IMR-90 (cell line): Measurements from ENCODE around the gene MYBPC3. TPM values are rescaled to one million over a fixed set of nuclear protein-coding genes. Genes with fewer than 3 reads are reported as not detected.

ENCODE experiments used
- ATAC-seq: fragments of 200-7000 bp; cut with Tn5 transposase; 2 replicates; pipeline ENCODE4 v1.9.1; 2020; ENCODE audit warnings: low read depth, mild to moderate bottlenecking, moderate library complexity
- BruUV-seq: library from RNA; stranded (reverse); fragments of 400-500 nt; replicated peaks from 2 replicates; lab custom pipeline; 2021; lab: Mats Ljungman, UMichigan
- CTCF ChIA-PET: fragments of 300-600 bp; formaldehyde crosslinking; extraction: SDS; loops from one replicate; lab custom pipeline; 2021; ENCODE audit warnings: antibody characterized with exemption; lab: Yijun Ruan, JAX
- POLR2A ChIA-PET: fragments of 300-600 bp; sonication (Branson Sonifier 250); formaldehyde crosslinking; loops from one replicate; lab custom pipeline; 2022; ENCODE audit warnings: antibody characterized with exemption; ENCODE audit not compliant: unreplicated experiment; lab: Charles Lee
- DNase-seq: peaks from one replicate; pipeline ENCODE4 v3.0.0; 2013
- H2AFZ ChIP-seq: replicated peaks from 2 replicates; pipeline ENCODE3; 2013; ENCODE audit warnings: low read length, mild to moderate bottlenecking; ENCODE audit not compliant: poor library complexity
- H2AK5ac ChIP-seq: 2 replicates; pipeline ENCODE4 v1.6.1; 2013; ENCODE audit warnings: low read depth, low read length, inconsistent platforms
- H2AK9ac ChIP-seq: replicated peaks from 2 replicates; pipeline ENCODE3; 2013; ENCODE audit warnings: mild to moderate bottlenecking, low read depth, low read length, moderate library complexity; ENCODE audit not compliant: poor library complexity
- H2BK120ac ChIP-seq: 2 replicates; pipeline ENCODE4 v1.6.1; 2013; ENCODE audit warnings: low read depth, low read length, inconsistent platforms
- H2BK15ac ChIP-seq: 3 replicates; pipeline ENCODE4 v1.6.1; 2013; ENCODE audit warnings: low read depth, low read length, inconsistent platforms
- H2BK20ac ChIP-seq: 2 replicates; pipeline ENCODE4 v1.6.1; 2013; ENCODE audit warnings: low read depth, mild to moderate bottlenecking, inconsistent platforms, low read length, moderate library complexity
- H2BK5ac ChIP-seq: 2 replicates; pipeline ENCODE4 v1.6.1; 2013; ENCODE audit warnings: mild to moderate bottlenecking, low read depth, low read length, inconsistent platforms; ENCODE audit not compliant: poor library complexity, severe bottlenecking
- H3K14ac ChIP-seq: replicated peaks from 2 replicates; pipeline ENCODE4 v1.6.1; 2013; ENCODE audit warnings: low read depth, low read length, inconsistent platforms
- H3K18ac ChIP-seq: 2 replicates; pipeline ENCODE4 v1.6.1; 2013; ENCODE audit warnings: low read depth, low read length, control low read depth
- H3K23ac ChIP-seq: 2 replicates; pipeline ENCODE4 v1.6.1; 2013; ENCODE audit warnings: low read depth, low read length, inconsistent platforms
- H3K27ac ChIP-seq: 2 replicates; pipeline ENCODE4 v1.5.1; 2013; ENCODE audit warnings: mild to moderate bottlenecking, control low read depth, low read length; ENCODE audit not compliant: insufficient read depth
- H3K27me3 ChIP-seq: 2 replicates; pipeline ENCODE4 v1.6.1; 2013; ENCODE audit warnings: low read length; ENCODE audit not compliant: control insufficient read depth, insufficient read depth
- H3K36me3 ChIP-seq: 2 replicates; pipeline ENCODE4 v1.6.1; 2013; ENCODE audit warnings: low read length, mixed read lengths; ENCODE audit not compliant: control insufficient read depth, insufficient read depth
- H3K4ac ChIP-seq: 2 replicates; pipeline ENCODE4 v1.6.1; 2013; ENCODE audit warnings: low read depth, low read length, inconsistent platforms
- H3K4me1 ChIP-seq: 2 replicates; pipeline ENCODE4 v1.6.1; 2013; ENCODE audit warnings: low read length, mixed read lengths; ENCODE audit not compliant: control insufficient read depth, insufficient read depth
- H3K4me2 ChIP-seq: 2 replicates; pipeline ENCODE4 v1.6.1; 2013; ENCODE audit warnings: low read depth, mild to moderate bottlenecking, control low read depth, low read length, moderate library complexity
- H3K4me3 ChIP-seq: 2 replicates; pipeline ENCODE4 v1.5.1; 2013; ENCODE audit warnings: low read depth, mild to moderate bottlenecking, control low read depth, low read length, moderate library complexity; ENCODE audit not compliant: insufficient read depth
- H3K56ac ChIP-seq: 2 replicates; pipeline ENCODE4 v1.6.1; 2013; ENCODE audit warnings: low read length, inconsistent platforms; ENCODE audit not compliant: insufficient read depth; ENCODE audit errors: extremely low read depth
- H3K79me1 ChIP-seq, 2 experiments: 2 replicates each; pipeline ENCODE4 v1.6.1; 2013; ENCODE audit warnings: low read length in 2 of 2, inconsistent platforms in 1 of 2, low read depth in 1 of 2
- H3K9ac ChIP-seq: 2 replicates; pipeline ENCODE4 v1.6.1; 2013; ENCODE audit warnings: low read depth, low read length, control low read depth
- H3K9me1 ChIP-seq: 2 replicates; pipeline ENCODE4 v1.6.1; 2013; ENCODE audit warnings: low read length, inconsistent platforms; ENCODE audit not compliant: insufficient read depth
- H3K9me3 ChIP-seq: 2 replicates; pipeline ENCODE4 v1.6.1; 2013; ENCODE audit warnings: low read length; ENCODE audit not compliant: control insufficient read depth, insufficient read depth
- H4K20me1 ChIP-seq: 2 replicates; pipeline ENCODE4 v1.6.1; 2013; ENCODE audit warnings: low read length, inconsistent platforms; ENCODE audit not compliant: insufficient read depth
- H4K5ac ChIP-seq: 2 replicates; pipeline ENCODE4 v1.6.1; 2013; ENCODE audit warnings: mild to moderate bottlenecking, low read depth, low read length, control low read depth
- H4K8ac ChIP-seq, 2 experiments: 2 replicates each; pipeline ENCODE4 v1.6.1; 2013; ENCODE audit warnings: low read depth in 2 of 2, low read length in 2 of 2, control low read depth in 1 of 2, inconsistent platforms in 1 of 2
- H4K91ac ChIP-seq: 2 replicates; pipeline ENCODE4 v1.6.1; 2013; ENCODE audit warnings: low read depth, low read length, inconsistent platforms; ENCODE audit not compliant: insufficient read depth
- BHLHE40 ChIP-seq: fragments of 150-350 bp; IDR thresholded peaks from 2 replicates; pipeline ENCODE4 v1.6.1; 2016; ENCODE audit warnings: mild to moderate bottlenecking, low read depth, low read length
- CEBPB ChIP-seq: IDR thresholded peaks from 2 replicates; pipeline ENCODE4 v1.6.1; 2012; ENCODE audit warnings: low read depth, low read length, improper control_type of control experiment
- CHD1 ChIP-seq: IDR thresholded peaks from 2 replicates; pipeline ENCODE4 v1.6.1; 2012; ENCODE audit warnings: low read depth, low read length, improper control_type of control experiment
- CTCF ChIP-seq: conservative IDR thresholded peaks from 2 replicates; pipeline ENCODE4 v1.5.1; 2012; ENCODE audit warnings: mild to moderate bottlenecking, low read depth, low read length, improper control_type of control experiment
- MAZ ChIP-seq: IDR thresholded peaks from 2 replicates; pipeline ENCODE4 v1.6.1; 2012; ENCODE audit warnings: low read depth, mild to moderate bottlenecking, low read length, improper control_type of control experiment, moderate library complexity, borderline replicate concordance
- MXI1 ChIP-seq: IDR thresholded peaks from 2 replicates; pipeline ENCODE4 v1.6.1; 2012; ENCODE audit warnings: low read depth, mild to moderate bottlenecking, low read length, moderate library complexity, borderline replicate concordance
- NFE2L2 ChIP-seq: fragments of 150-350 bp; IDR thresholded peaks from 2 replicates; pipeline ENCODE4 v1.6.1; 2016; ENCODE audit warnings: low read depth, mild to moderate bottlenecking, low read length
- POLR2A ChIP-seq: IDR thresholded peaks from 2 replicates; pipeline ENCODE4 v1.6.1; 2012; ENCODE audit warnings: mild to moderate bottlenecking, low read depth, low read length
- RAD21 ChIP-seq: IDR thresholded peaks from 2 replicates; pipeline ENCODE4 v1.6.1; 2012; ENCODE audit warnings: low read length, improper control_type of control experiment
- RFX5 ChIP-seq: IDR thresholded peaks from 2 replicates; pipeline ENCODE4 v1.8.0; 2012; ENCODE audit warnings: low read depth, mild to moderate bottlenecking, low read length, moderate library complexity
- SMC3 ChIP-seq: fragments of 150-350 bp; IDR thresholded peaks from 2 replicates; pipeline ENCODE4 v1.6.1; 2016; ENCODE audit warnings: low read depth, mild to moderate bottlenecking, antibody characterized with exemption, low read length, moderate library complexity
- WGBS, 2 experiments: methylation state at CpG; one replicate each; pipeline versions ENCODE4 v1.1.5 to v1.1.7; 2013; ENCODE audit warnings: missing lambda C conversion rate in 2 of 2; ENCODE audit not compliant: insufficient read length in 1 of 2; ENCODE audit errors: extremely low coverage in 2 of 2; 5-methylcytosine and 5-hydroxymethylcytosine counted together
- dilution Hi-C: fragments of 300-500 bp; cut with HindIII; formaldehyde crosslinking; loops from one replicate; pipeline ENCODE4 v1.14.3; 2018; ENCODE audit warnings: low sequenced_read_pairs; ENCODE audit not compliant: unreplicated experiment
- in situ Hi-C: fragments of 300-500 bp; cut with MboI; formaldehyde crosslinking; loops from 3 replicates; pipeline ENCODE4 v1.14.3; 2019; ENCODE audit warnings: low sequenced_read_pairs, inconsistent platforms, mixed read lengths
- intact Hi-C: fragments of 100-400 bp; cut with micrococcal nuclease; formaldehyde crosslinking; loops from 2 replicates; pipeline ENCODE4 v1.10.0; 2022
- polyA plus RNA-seq, 3 experiments: library from polyadenylated mRNA; depleted of rRNA; stranded (reverse); fragments of >200 nt; gene quantifications; 2 replicates each; pipeline ENCODE4 v1.2.3, GENCODE V29; 2012; ENCODE audit warnings: low replicate concordance in 1 of 3
- total RNA-seq: library from RNA; depleted of rRNA; stranded (reverse); fragments of >200 nt; gene quantifications from 2 replicates; pipeline ENCODE4 v1.2.3, GENCODE V29; 2012
- TF ChIP-seq, protein P1 (sequence below): fragments of 150-350 bp; IDR thresholded peaks from 2 replicates; pipeline ENCODE4 v1.6.1; 2016; ENCODE audit warnings: low read depth, mild to moderate bottlenecking, low read length, moderate library complexity, borderline replicate concordance
- TF ChIP-seq, protein P2 (sequence below): fragments of 150-350 bp; IDR thresholded peaks from 2 replicates; pipeline ENCODE4 v1.6.1; 2017; ENCODE audit warnings: mild to moderate bottlenecking, antibody characterized with exemption, low read length, low read depth

Gene MYBPC3
- total and polyA plus RNA-seq, 2 of the 4 experiments (the other 2 are of a cell fraction): not detected

GRCh38 chr11:47336595-47336994 is 15.9 kb downstream of the MYBPC3 start:
- Histone ChIP-seq H3K4me3 (no peak overlapping the region), H3K23ac (no peak overlapping the region), H3K36me3 (no peaks in the 10 kb centered on the region), H3K4me1 (no peaks in the 10 kb centered on the region), H4K20me1 (no peaks in the 10 kb centered on the region), H3K4me2 (no peak overlapping the region), H3K14ac (no peak overlapping the region), H2BK120ac (no peak overlapping the region), H2BK5ac (no peak overlapping the region), H4K5ac (no peak overlapping the region), H3K18ac (no peak overlapping the region), H4K8ac (no peak overlapping the region), H3K4ac (no peak overlapping the region), H2AK9ac (no peak overlapping the region), H3K27ac (no peak overlapping the region), H3K27me3 (no peaks in the 10 kb centered on the region; the same call in 1 of the 2 replicates), H3K9me3 (no peaks in the 10 kb centered on the region), H3K79me1 (no peaks in the 10 kb centered on the region), H3K9ac (no peak overlapping the region), H2BK20ac (no peak overlapping the region), H3K56ac (no peak overlapping the region), H2BK15ac (no peak overlapping the region), H4K91ac (no peak overlapping the region), H2AK5ac (no peak overlapping the region), H2AFZ (no peak overlapping the region), H3K9me1 (no peaks in the 10 kb centered on the region)
- DNase-seq: no peak
- TF ChIP-seq SMC3 (no peak), CEBPB (no peak), MXI1 (no peak), BHLHE40 (no peak), MAZ (no peak), CHD1 (no peak), NFE2L2 (no peak), RAD21 (no peak), POLR2A (no peak), RFX5 (no peak), CTCF (no peak)
- TF ChIP-seq, protein P1, sequence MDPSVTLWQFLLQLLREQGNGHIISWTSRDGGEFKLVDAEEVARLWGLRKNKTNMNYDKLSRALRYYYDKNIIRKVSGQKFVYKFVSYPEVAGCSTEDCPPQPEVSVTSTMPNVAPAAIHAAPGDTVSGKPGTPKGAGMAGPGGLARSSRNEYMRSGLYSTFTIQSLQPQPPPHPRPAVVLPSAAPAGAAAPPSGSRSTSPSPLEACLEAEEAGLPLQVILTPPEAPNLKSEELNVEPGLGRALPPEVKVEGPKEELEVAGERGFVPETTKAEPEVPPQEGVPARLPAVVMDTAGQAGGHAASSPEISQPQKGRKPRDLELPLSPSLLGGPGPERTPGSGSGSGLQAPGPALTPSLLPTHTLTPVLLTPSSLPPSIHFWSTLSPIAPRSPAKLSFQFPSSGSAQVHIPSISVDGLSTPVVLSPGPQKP: no peak
- TF ChIP-seq, protein P2, sequence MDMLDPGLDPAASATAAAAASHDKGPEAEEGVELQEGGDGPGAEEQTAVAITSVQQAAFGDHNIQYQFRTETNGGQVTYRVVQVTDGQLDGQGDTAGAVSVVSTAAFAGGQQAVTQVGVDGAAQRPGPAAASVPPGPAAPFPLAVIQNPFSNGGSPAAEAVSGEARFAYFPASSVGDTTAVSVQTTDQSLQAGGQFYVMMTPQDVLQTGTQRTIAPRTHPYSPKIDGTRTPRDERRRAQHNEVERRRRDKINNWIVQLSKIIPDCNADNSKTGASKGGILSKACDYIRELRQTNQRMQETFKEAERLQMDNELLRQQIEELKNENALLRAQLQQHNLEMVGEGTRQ: no peak
- intact Hi-C loops (no loop called here), in situ Hi-C loops (no loop called here), dilution Hi-C loops (no loop called here)
- WGBS, 2 experiments: 60% methylated on average over 1 of the region's 4 CpGs; no CpG with 5 or more reads in 1 of the 2 experiments
- no peak for ATAC-seq
- no TSS peak for BruUV-seq
- POLR2A ChIA-PET: no interaction called here
- CTCF ChIA-PET: no interaction called here
